CD4-positive, alpha-beta T cell treated with Interleukin-1 beta for 1 hour (primary cell): ENCODE measurements around the gene SCN9A.
"Not testable (repeated sequence)": the region's sequence is repeated elsewhere in the genome, so short reads cannot be mapped to it uniquely, and the experiment has no call there.

Experiments used
- DNase-seq, 2 donors: peaks; one replicate each; pipeline ENCODE4 v3.0.0-alpha.2; 2020 to 2022

The SCN9A gene

GRCh38 chr2:166239548-166239947 is 136.2 kb downstream of the SCN9A start:
- DNase-seq: no peak

GRCh38 chr2:166238176-166238575 is 137.6 kb downstream of the SCN9A start:
- DNase-seq: no peak

GRCh38 chr2:166234112-166234846 is 141.5 kb downstream of the SCN9A start:
- no peak for DNase-seq

- no peak for DNase-seq
Observed at GRCh38 chr2:166233244-166233643, 142.5 kb downstream of the SCN9A start.

- DNase-seq: no peak
Observed at GRCh38 chr2:166230724-166231070, 145.0 kb downstream of the SCN9A start.

- no peak for DNase-seq
Observed at GRCh38 chr2:166230024-166230723, 145.6 kb downstream of the SCN9A start.

GRCh38 chr2:166229678-166230023 is 146.1 kb downstream of the SCN9A start:
- no peak for DNase-seq

- no peak for DNase-seq
Observed at GRCh38 chr2:166224197-166224596, 151.5 kb downstream of the SCN9A start.

GRCh38 chr2:166223298-166223697 is 152.4 kb downstream of the SCN9A start:
- no peak for DNase-seq

- DNase-seq: no peak
Observed at GRCh38 chr2:166211079-166211478, 164.7 kb downstream of the SCN9A start.

GRCh38 chr2:166209944-166210343 is 165.8 kb downstream of the SCN9A start:
- not testable (repeated sequence) for DNase-seq

GRCh38 chr2:166209367-166209766 is 166.4 kb downstream of the SCN9A start:
- DNase-seq: not testable (repeated sequence)

GRCh38 chr2:166206153-166206552 is 169.6 kb downstream of the SCN9A start:
- not testable (repeated sequence) for DNase-seq

GRCh38 chr2:166202778-166203177 is 173.0 kb downstream of the SCN9A start:
- no peak for DNase-seq

- DNase-seq: no peak
Observed at GRCh38 chr2:166197446-166197845, 178.3 kb downstream of the SCN9A start.

- no peak for DNase-seq
Observed at GRCh38 chr2:166193407-166193806, 182.3 kb downstream of the SCN9A start.

- no peak for DNase-seq
Observed at GRCh38 chr2:166188084-166188483, 187.7 kb downstream of the SCN9A start.

GRCh38 chr2:166184789-166185188 is 191.0 kb downstream of the SCN9A start:
- DNase-seq: no peak

GRCh38 chr2:166181813-166182154 is 194.0 kb downstream of the SCN9A start:
- DNase-seq: no peak

GRCh38 chr2:166180951-166181812 is 194.6 kb downstream of the SCN9A start:
- DNase-seq: peak in 1 of 2 donors; percentile 12

- no peak for DNase-seq
Observed at GRCh38 chr2:166179201-166179600, 196.5 kb downstream of the SCN9A start.

GRCh38 chr2:166173263-166173662 is 202.5 kb downstream of the SCN9A start:
- DNase-seq: no peak

GRCh38 chr2:166171216-166171615 is 204.5 kb downstream of the SCN9A start:
- no peak for DNase-seq

GRCh38 chr2:166170356-166170755 is 205.4 kb downstream of the SCN9A start:
- no peak for DNase-seq
